ENCODE results near the gene SAP30. TPM values are rescaled to one million over a fixed set of nuclear protein-coding genes. Genes with fewer than 3 reads are reported as not detected.

SAP30 gene
- total RNA-seq, 1 experiment from 2014 or later = 20.0 TPM

GRCh38 chr4:173413036-173413435 is 42.3 kb downstream of the SAP30 start:
- H3K36me3 Mint-ChIP-seq = no peaks in the 10 kb centered on the region
- DNase-seq (ENCODE audit: low spot score) = no peak
- TF ChIP-seq CDX4 (CRISPR knock-in tag; IDR thresholded peaks at IDR 0.05; ENCODE audit: borderline replicate concordance) (no peak), TP53 (CRISPR knock-in tag; IDR thresholded peaks at IDR 0.05) (no peak), MLX (CRISPR knock-in tag; IDR thresholded peaks at IDR 0.05) (no peak), AR (CRISPR knock-in tag; IDR thresholded peaks at IDR 0.05) (no peak), ZNF532 (CRISPR knock-in tag; IDR thresholded peaks at IDR 0.05; ENCODE audit: borderline replicate concordance) (no peak), KAT7 (CRISPR knock-in tag; IDR thresholded peaks at IDR 0.05; ENCODE audit: borderline replicate concordance) (no peak), USF2 (CRISPR knock-in tag; IDR thresholded peaks at IDR 0.05) (no peak), ZNF416 (CRISPR knock-in tag; IDR thresholded peaks at IDR 0.05) (no peak), SMAD3 (CRISPR knock-in tag; IDR thresholded peaks at IDR 0.05; ENCODE audit: borderline replicate concordance) (no peak), TEAD4 (CRISPR knock-in tag; IDR thresholded peaks at IDR 0.05) (no peak), E2F5 (CRISPR knock-in tag; IDR thresholded peaks at IDR 0.05) (no peak), NR1H2 (CRISPR knock-in tag; IDR thresholded peaks at IDR 0.05) (no peak), ZNF396 (CRISPR knock-in tag; IDR thresholded peaks at IDR 0.05; ENCODE audit: borderline replicate concordance) (no peak), MYBL2 (CRISPR knock-in tag; IDR thresholded peaks at IDR 0.05) (no peak), TCF7 (CRISPR knock-in tag; IDR thresholded peaks at IDR 0.05; ENCODE audit: low read depth) (no peak), AFF4 (CRISPR knock-in tag; IDR thresholded peaks at IDR 0.05; ENCODE audit: borderline replicate concordance) (no peak), STAT6 (CRISPR knock-in tag; conservative IDR thresholded peaks at IDR 0.05; ENCODE audit: low read depth) (no peak), ZNF138 (CRISPR knock-in tag; conservative IDR thresholded peaks at IDR 0.05) (no peak)
- H3K27ac Mint-ChIP-seq = no peak overlapping the region
- no peaks in the 10 kb centered on the region for H3K9me3 Mint-ChIP-seq
- POLR2A ChIA-PET = interaction anchor here (1.2 kb wide), 1 partner anchor 79 kb away, joined by 3 read pairs; the partner anchor contains the start of gene HMGB2
- no peak for ATAC-seq
- no peaks in the 10 kb centered on the region for H3K4me1 Mint-ChIP-seq
- no peaks in the 10 kb centered on the region for H3K27me3 Mint-ChIP-seq (ENCODE audit: low read depth)
- no peak overlapping the region for H3K4me3 Mint-ChIP-seq
- CTCF ChIA-PET = interaction anchor here (0.7 to 1.2 kb wide), 3 partner anchors 84 to 399 kb away, joined by 3 to 8 read pairs (median 3); no protein-coding TSS in a partner anchor
